SK-N-SH (cell line): Measurements from ENCODE around the gene TMEM87B. TPM values are rescaled to one million over a fixed set of nuclear protein-coding genes. Genes with fewer than 3 reads are reported as not detected.

Experiments
- CTCF ChIA-PET: fragments of 300-600, 350-600 bp; formaldehyde crosslinking; extraction: SDS; loops from one replicate; lab custom pipeline; 2021; lab: Yijun Ruan, JAX
- POLR2A ChIA-PET: fragments of 350-600 bp; sonication (Branson Sonifier 250); formaldehyde crosslinking; extraction: SDS; loops from one replicate; lab custom pipeline; 2020; ENCODE audit warnings: antibody characterized with exemption, inconsistent platforms; lab: Yijun Ruan, JAX
- DNase-seq: peaks from one replicate; pipeline ENCODE4 v3.0.0; 2012
- H2AFZ ChIP-seq: fragments of 200-600 bp; sonication (generic); 2 replicates; pipeline ENCODE4 v1.8.1; 2016; ENCODE audit warnings: antibody characterized with exemption, mild to moderate bottlenecking, low read depth
- H3F3A ChIP-seq: fragments of 200-600 bp; sonication (generic); replicated peaks from 2 replicates; pipeline ENCODE3; 2016; ENCODE audit warnings: antibody characterized with exemption, mild to moderate bottlenecking; ENCODE audit not compliant: insufficient read depth
- H3K27ac ChIP-seq, 2 experiments: fragments of 200-500 bp in 1 of 2; fragments of 200-600 bp in 1 of 2; sonication (Bioruptor generic) in 1 of 2; sonication (generic), shearing (Covaris generic) in 1 of 2; 2 replicates each; pipeline versions ENCODE4 v1.5.1 to v1.6.1; 2014 to 2016; ENCODE audit warnings: low read depth in 2 of 2, inconsistent platforms in 1 of 2, low read length in 1 of 2, mild to moderate bottlenecking in 1 of 2, mixed read lengths in 1 of 2
- H3K27me3 ChIP-seq: fragments of 200-600 bp; sonication (generic), shearing (Covaris generic); 2 replicates; pipeline ENCODE4 v1.6.1; 2016; ENCODE audit warnings: mixed run types; ENCODE audit not compliant: insufficient read depth
- H3K36me3 ChIP-seq, 2 experiments: fragments of 200-500 bp in 1 of 2; fragments of 200-600 bp in 1 of 2; sonication (Bioruptor generic) in 1 of 2; sonication (generic) in 1 of 2; replicated peaks in 1 of 2; 2 replicates each; pipeline versions ENCODE3 to v1.5.1; 2014 to 2016; ENCODE audit warnings: low read length in 1 of 2, mild to moderate bottlenecking in 1 of 2; ENCODE audit not compliant: insufficient read depth in 2 of 2, control insufficient read depth in 1 of 2
- H3K4me1 ChIP-seq, 2 experiments: fragments of 200-500 bp in 1 of 2; fragments of 200-600 bp in 1 of 2; sonication (Bioruptor generic) in 1 of 2; sonication (generic), shearing (Covaris generic) in 1 of 2; 2 replicates each; pipeline versions ENCODE4 v1.5.1 to v1.6.1; 2014 to 2016; ENCODE audit warnings: low read depth in 1 of 2, low read length in 1 of 2, mixed run types in 1 of 2; ENCODE audit not compliant: insufficient read depth in 2 of 2, control insufficient read depth in 1 of 2
- H3K4me2 ChIP-seq: fragments of 200-600 bp; sonication (generic), shearing (Covaris generic); 2 replicates; pipeline ENCODE4 v1.6.1; 2017; ENCODE audit warnings: mixed run types
- H3K4me3 ChIP-seq, 2 experiments: fragments of 200-500 bp in 1 of 2; fragments of 200-600 bp in 1 of 2; sonication (Bioruptor generic) in 1 of 2; sonication (generic), shearing (Covaris generic) in 1 of 2; 2 replicates each; pipeline versions ENCODE4 v1.5.1 to v1.8.1; 2014 to 2016; ENCODE audit warnings: low read depth in 2 of 2, inconsistent platforms in 1 of 2, low read length in 1 of 2, mild to moderate bottlenecking in 1 of 2, mixed read lengths in 1 of 2, moderate library complexity in 1 of 2
- H3K79me2 ChIP-seq: fragments of 200-600 bp; sonication (generic); 2 replicates; pipeline ENCODE4 v1.8.1; 2017; ENCODE audit warnings: mild to moderate bottlenecking; ENCODE audit not compliant: insufficient read depth
- H3K9ac ChIP-seq: fragments of 200-600 bp; sonication (generic); 2 replicates; pipeline ENCODE4 v1.6.1; 2017; ENCODE audit warnings: mixed run types
- H3K9me2 ChIP-seq: fragments of 200-600 bp; sonication (generic); 2 replicates; pipeline ENCODE4 v1.6.1; 2017; ENCODE audit warnings: mixed run types
- H3K9me3 ChIP-seq: fragments of 200-600 bp; sonication (generic); 2 replicates; pipeline ENCODE4 v1.6.1; 2017; ENCODE audit warnings: mixed run types, mild to moderate bottlenecking, moderate library complexity
- H4K20me1 ChIP-seq: fragments of 200-600 bp; sonication (generic); 2 replicates; pipeline ENCODE4 v1.6.1; 2017; ENCODE audit warnings: mild to moderate bottlenecking, mixed run types; ENCODE audit not compliant: insufficient read depth
- CTCF ChIP-seq: fragments of 200-600 bp; sonication (generic); IDR thresholded peaks from 2 replicates; pipeline ENCODE4 v1.6.1; 2017; ENCODE audit warnings: antibody characterized with exemption, mild to moderate bottlenecking, moderate library complexity
- EZH2phosphoT487 ChIP-seq: fragments of 200-600 bp; sonication (generic); IDR thresholded peaks from 2 replicates; pipeline ENCODE4 v1.6.1; 2017; ENCODE audit warnings: low read depth, mixed run types, mild to moderate bottlenecking, antibody characterized with exemption, moderate library complexity, borderline replicate concordance
- FOSL2 ChIP-seq: IDR thresholded peaks from 2 replicates; pipeline ENCODE4 v1.4.0; 2012; ENCODE audit warnings: low read depth, mild to moderate bottlenecking, moderate library complexity, borderline replicate concordance
- FOXJ3 ChIP-seq: sonication (generic); formaldehyde crosslinking; IDR thresholded peaks from 2 replicates; pipeline ENCODE4 v1.5.1; 2020; ENCODE audit warnings: mild to moderate bottlenecking, missing genetic modification reagents
- FOXM1 ChIP-seq: IDR thresholded peaks from 2 replicates; pipeline ENCODE4 v1.4.0; 2012; ENCODE audit warnings: low read depth, mild to moderate bottlenecking
- IRF3 ChIP-seq: fragments of 150-350 bp; IDR thresholded peaks from 2 replicates; pipeline ENCODE4 v1.6.1; 2016; ENCODE audit warnings: mild to moderate bottlenecking, low read depth, low read length
- JUND ChIP-seq: IDR thresholded peaks from 2 replicates; pipeline ENCODE4 v1.4.0; 2012
- MEF2A ChIP-seq: IDR thresholded peaks from 2 replicates; pipeline ENCODE4 v1.4.0; 2012; ENCODE audit warnings: low read depth, borderline replicate concordance
- NRF1 ChIP-seq: IDR thresholded peaks from 2 replicates; pipeline ENCODE4 v1.6.1; 2012; ENCODE audit warnings: low read depth, mild to moderate bottlenecking, low read length
- PBX3 ChIP-seq: IDR thresholded peaks from 2 replicates; pipeline ENCODE4; 2012
- POLR2AphosphoS5 ChIP-seq: IDR thresholded peaks from 2 replicates; pipeline ENCODE4 v1.6.1; 2012; ENCODE audit warnings: low read depth, low read length
- REST ChIP-seq: IDR thresholded peaks from 2 replicates; pipeline ENCODE4 v1.6.1; 2012; ENCODE audit warnings: mild to moderate bottlenecking, low read depth, low read length, moderate library complexity
- RFX5 ChIP-seq: IDR thresholded peaks from 2 replicates; pipeline ENCODE4 v1.6.1; 2012; ENCODE audit warnings: mild to moderate bottlenecking, improper control_type of control experiment, low read length
- SIN3A ChIP-seq: IDR thresholded peaks from 2 replicates; pipeline ENCODE4 v1.6.1; 2012; ENCODE audit warnings: low read depth, mild to moderate bottlenecking, low read length, moderate library complexity, borderline replicate concordance
- SMC3 ChIP-seq: IDR thresholded peaks from 2 replicates; pipeline ENCODE4 v1.6.1; 2012; ENCODE audit warnings: low read depth, low read length, improper control_type of control experiment
- TEAD4 ChIP-seq: IDR thresholded peaks from 2 replicates; pipeline ENCODE4 v1.4.0; 2012; ENCODE audit warnings: mild to moderate bottlenecking, borderline replicate concordance; ENCODE audit not compliant: insufficient read depth
- YY1 ChIP-seq: IDR thresholded peaks from 2 replicates; pipeline ENCODE4 v1.4.0; 2012; ENCODE audit warnings: low read depth, mild to moderate bottlenecking
- WGBS: methylation state at CpG from one replicate; pipeline ENCODE4 v1.1.6; 2017; ENCODE audit warnings: low lambda C conversion rate; 5-methylcytosine and 5-hydroxymethylcytosine counted together
- polyA plus RNA-seq, 3 experiments: library from polyadenylated mRNA; depleted of rRNA; stranded (reverse); fragments of >200 nt; gene quantifications; 2 replicates each; pipeline ENCODE4 v1.2.3, GENCODE V29; 2012

TMEM87B gene
- polyA plus RNA-seq, 1 of the 3 experiments (the other 2 are of a cell fraction) = 7.9 TPM

DNA sequence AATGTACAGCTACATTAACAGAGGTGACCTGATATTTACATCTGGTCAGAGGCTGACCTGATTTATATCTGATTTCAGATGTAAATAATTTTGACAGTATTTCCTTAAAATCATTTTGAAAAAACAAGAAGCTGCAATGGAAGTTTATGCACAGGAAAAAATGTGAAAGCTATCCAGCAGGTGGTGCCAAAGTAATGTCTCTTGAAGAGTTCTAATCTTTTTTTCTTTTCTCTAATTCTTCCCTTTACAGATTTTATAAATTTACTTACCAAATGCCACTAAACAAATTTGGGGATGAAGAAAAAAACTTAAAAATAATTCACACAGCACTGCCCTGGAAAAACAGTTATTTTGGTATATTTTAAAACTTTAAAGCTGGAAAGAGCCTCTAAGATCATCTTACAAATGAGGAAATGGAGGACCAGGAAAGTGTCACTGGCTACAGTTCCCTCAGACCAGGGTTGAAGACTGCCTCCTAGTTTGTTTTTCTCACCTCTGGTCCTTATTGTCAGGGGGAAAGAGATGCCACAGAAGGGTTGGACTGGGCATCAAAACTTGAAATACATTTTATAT lies 66.7 kb downstream of the TMEM87B start (continued):
- TF ChIP-seq FOXJ3 (CRISPR knock-in tag) (no peak), TEAD4 (no peak)

- no peak overlapping the region for H2AFZ ChIP-seq
- no peaks in the 10 kb centered on the region for H4K20me1 ChIP-seq
- H3K9me2 ChIP-seq = no peaks in the 10 kb centered on the region
- WGBS = 81% methylated on average over 1 of the region's 1 CpG
- no peaks in the 10 kb centered on the region for H3K4me1 ChIP-seq
- no peak overlapping the region for H3K9ac ChIP-seq
- H3K9me3 ChIP-seq = no peaks in the 10 kb centered on the region; the same call in 1 of the 2 replicates
- no peak overlapping the region for H3K4me3 ChIP-seq
- peaks cover 3% of the 10 kb centered on the region for H3F3A ChIP-seq
- H3K27me3 ChIP-seq = no peaks in the 10 kb centered on the region
- no peak overlapping the region for H3K4me2 ChIP-seq
- CTCF ChIA-PET = no interaction called here
- no peak for DNase-seq
- no peak overlapping the region for H3K27ac ChIP-seq
- TF ChIP-seq SMC3 = no peak
- no peak for TF ChIP-seq TEAD4
- TF ChIP-seq CTCF = no peak
- TF ChIP-seq FOXM1 = no peak
- no peak for TF ChIP-seq FOXJ3 (CRISPR knock-in tag)
- TF ChIP-seq POLR2AphosphoS5 = no peak
- no peak for TF ChIP-seq NRF1
- TF ChIP-seq MEF2A = no peak
- TF ChIP-seq PBX3 = no peak
- POLR2A ChIA-PET = no interaction called here
- no peaks in the 10 kb centered on the region for H3K79me2 ChIP-seq
- H3K36me3 ChIP-seq = peaks cover 0 to 9% of the 10 kb centered on the region in 2 experiments
Measured at GRCh38 chr2:112129060-112129459, 74.0 kb downstream of the TMEM87B start.

DNA sequence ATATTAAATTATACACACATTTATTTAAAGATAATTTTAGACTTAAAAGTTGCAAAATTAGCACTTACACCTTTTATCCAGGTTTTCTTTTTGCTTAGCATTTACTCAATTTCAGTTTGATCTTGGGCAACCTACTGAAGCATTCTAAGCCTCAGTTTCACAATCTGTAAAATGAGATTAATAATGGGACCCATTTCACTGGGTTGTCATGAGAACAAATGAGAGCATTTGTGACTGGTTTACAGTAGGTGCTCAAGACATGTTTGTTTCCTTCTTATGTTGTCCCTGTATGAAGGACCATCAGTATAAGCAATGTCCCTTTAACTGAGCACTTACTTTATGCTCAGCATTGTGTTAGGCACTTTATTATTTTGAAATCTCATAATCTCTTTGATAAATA lies 78.3 kb downstream of the TMEM87B start:
- Histone ChIP-seq H3K79me2 (no peaks in the 10 kb centered on the region), H3K36me3 (no peaks in the 10 kb centered on the region), H3F3A (peaks cover 3% of the 10 kb centered on the region), H3K9me2 (no peaks in the 10 kb centered on the region), H4K20me1 (no peaks in the 10 kb centered on the region), H2AFZ (no peak overlapping the region), H3K27ac (no peak overlapping the region), H3K27me3 (no peaks in the 10 kb centered on the region), H3K4me1 (peaks cover 0 to 7% of the 10 kb centered on the region in 2 experiments; a peak in 1 of 4 replicates), H3K4me2 (no peak overlapping the region), H3K9me3 (no peaks in the 10 kb centered on the region), H3K9ac (no peak overlapping the region), H3K4me3 (no peak overlapping the region)
- ChIA-PET CTCF (interaction anchor here (1.0 kb wide), 1 partner anchor 12 kb away, joined by 5 read pairs; no protein-coding TSS in a partner anchor), POLR2A (no interaction called here)
- no peak for TF ChIP-seq FOSL2
- no peak for TF ChIP-seq FOXJ3 (CRISPR knock-in tag)
- no peak for TF ChIP-seq JUND
- no peak for TF ChIP-seq RFX5
- no peak for TF ChIP-seq EZH2phosphoT487
- no peak for TF ChIP-seq IRF3
- no peak for TF ChIP-seq YY1
- TF ChIP-seq SIN3A = no peak
- no peak for TF ChIP-seq POLR2AphosphoS5
- TF ChIP-seq REST = no peak
- DNase-seq = no peak
